ENCODE data around the gene MYBL2. TPM values are rescaled to one million over a fixed set of nuclear protein-coding genes. Genes with fewer than 3 reads are reported as not detected.

Gene MYBL2
- total RNA-seq = 1.6 TPM

DNA sequence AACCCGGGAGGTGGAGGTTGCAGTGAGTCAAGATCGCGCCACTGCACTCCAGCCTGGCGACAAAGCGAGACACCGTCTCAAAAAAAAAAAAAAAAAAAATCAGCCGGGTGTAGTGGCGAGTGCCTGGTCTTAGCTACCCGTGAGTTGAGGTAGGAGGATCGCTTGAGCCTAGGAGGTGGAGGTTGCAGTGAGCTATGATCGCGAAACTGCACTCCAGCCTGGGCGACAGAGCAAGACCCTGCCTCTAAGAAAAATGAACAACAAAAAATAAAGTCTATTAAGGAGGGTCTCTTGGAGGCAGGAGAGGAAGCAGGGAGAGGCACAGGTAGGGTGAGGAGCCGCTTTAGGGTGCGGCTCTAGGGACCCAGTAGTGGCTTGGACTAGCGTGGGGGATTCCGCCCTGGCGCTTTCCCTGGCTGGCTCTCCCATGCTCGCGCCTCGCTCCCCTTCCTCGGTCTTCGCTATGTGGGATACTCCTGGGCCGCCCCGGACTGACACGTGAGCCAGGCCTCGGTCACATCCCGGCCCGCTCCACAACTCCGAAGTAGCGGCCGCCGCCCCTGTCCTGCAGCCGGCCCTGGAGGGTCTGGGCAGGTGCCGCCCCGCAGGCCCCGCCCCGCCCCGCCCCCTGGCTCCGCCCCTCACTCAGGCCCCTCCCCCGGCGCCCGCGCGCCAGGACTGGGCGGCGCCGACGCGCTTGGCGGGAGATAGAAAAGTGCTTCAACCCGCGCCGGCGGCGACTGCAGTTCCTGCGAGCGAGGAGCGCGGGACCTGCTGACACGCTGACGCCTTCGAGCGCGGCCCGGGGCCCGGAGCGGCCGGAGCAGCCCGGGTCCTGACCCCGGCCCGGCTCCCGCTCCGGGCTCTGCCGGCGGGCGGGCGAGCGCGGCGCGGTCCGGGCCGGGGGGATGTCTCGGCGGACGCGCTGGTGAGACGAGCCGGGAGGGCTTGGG lies at the start of gene MYBL2:
Gene MYBL2 (plus strand): TSS at position 739 of the 953 bp plus-strand sequence. CDS start 170 bp downstream, at position 909.

DNA sequence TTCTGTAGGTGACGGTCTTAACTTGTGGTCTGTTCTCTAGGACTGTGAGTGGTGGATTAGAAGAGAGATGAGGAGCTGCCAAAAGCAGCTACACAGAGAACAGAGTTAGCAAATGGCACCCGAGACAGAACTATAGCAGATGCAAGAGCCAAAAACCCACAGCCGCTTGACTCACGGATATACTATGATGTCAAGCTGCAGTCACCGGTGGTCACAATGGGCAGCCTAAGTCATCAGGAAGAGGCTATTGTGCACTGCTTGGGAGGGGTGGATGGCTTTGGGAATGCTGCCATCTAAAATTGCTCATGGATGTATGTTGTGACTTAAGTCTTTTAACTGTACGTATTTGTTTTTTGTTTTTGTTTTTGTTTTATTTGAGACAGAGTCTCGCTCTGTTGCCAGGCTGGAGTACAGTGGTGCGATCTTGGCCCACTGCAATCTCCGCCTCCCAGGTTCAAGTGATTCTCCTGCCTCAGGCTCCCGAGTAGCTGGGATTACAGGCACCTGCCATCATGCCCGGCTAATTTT lies 60.0 kb downstream of the MYBL2 start, which contains the start of gene GTSF1L:
Gene GTSF1L (minus strand): TSS at position 192 of the 528 bp plus-strand sequence. CDS start 308 bp downstream, outside the sequence.

Other genes with a start within 250 kb of the MYBL2 start
- gene SRSF6, start 209.2 kb upstream of the MYBL2 start, total RNA-seq = 58.4 TPM
- gene L3MBTL1, start 159.4 kb upstream of the MYBL2 start, total RNA-seq = 34.8 TPM
- 0.46 TPM for gene SGK2, start 108.1 kb upstream of the MYBL2 start, total RNA-seq
- gene IFT52, start 76.2 kb upstream of the MYBL2 start, total RNA-seq = 76.4 TPM
- gene GTSF1L, start 59.9 kb downstream of the MYBL2 start, total RNA-seq = not detected
- gene TOX2, start 247.7 kb downstream of the MYBL2 start, total RNA-seq = 5.1 TPM